ENCODE results near the gene SCAF1.

SCAF1 gene

GRCh38 chr19:49686503-49687088 lies 44.6 kb downstream of the SCAF1 start:
- H3K4me3 ChIP-seq (IDR thresholded peaks at IDR 0.05; ENCODE audit: insufficient read depth, low read depth, low read length): no peak overlapping the region

DNA sequence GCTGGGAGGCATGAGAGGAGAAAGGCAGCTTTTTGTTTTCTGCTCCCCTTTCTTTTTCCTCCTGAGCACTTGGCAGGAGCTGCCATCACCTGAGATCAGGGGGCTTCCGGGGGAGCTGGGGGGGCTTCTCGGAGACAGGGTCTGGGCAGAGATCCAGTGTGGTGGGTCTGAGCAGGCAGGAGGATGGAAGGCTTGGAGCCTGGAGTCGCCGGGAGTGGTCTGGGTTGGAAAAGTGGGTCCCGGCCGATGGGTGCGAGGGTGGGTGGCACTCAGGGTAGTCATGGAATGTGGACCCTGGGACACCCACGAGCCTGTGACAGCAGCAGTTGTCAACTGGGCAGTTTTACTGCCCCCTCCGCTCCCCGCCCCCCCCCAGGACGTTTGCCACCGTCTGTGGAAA lies 45.1 kb downstream of the SCAF1 start:
- Histone ChIP-seq H3K4me3 (IDR thresholded peaks at IDR 0.05; ENCODE audit: insufficient read depth, low read depth, low read length) (no peak overlapping the region), H3K36me3 (ENCODE audit: insufficient read depth) (peaks cover 5% of the 10 kb centered on the region; the same call in 1 of the 2 replicates), H3K4me2 (no peak overlapping the region), H4K20me1 (ENCODE audit: insufficient read depth) (no peaks in the 10 kb centered on the region), H3K79me2 (ENCODE audit: insufficient read depth, low read depth) (peaks cover 11% of the 10 kb centered on the region; the same call in 1 of the 2 replicates), H3K9ac (no peak overlapping the region), H2AFZ (ENCODE audit: low read depth) (no peak overlapping the region), H3K4me1 (ENCODE audit: low read depth, poor library complexity, severe bottlenecking) (peaks cover 4% of the 10 kb centered on the region), H3K27me3 (ENCODE audit: insufficient read depth, low read depth) (no peaks in the 10 kb centered on the region), H3K27ac (no peak overlapping the region)
- no peak for TF ChIP-seq CTCF (conservative IDR thresholded peaks at IDR 0.05; ENCODE audit: low read depth, low read length)

More at GRCh38 chr19:49686503-49687088, 44.6 kb downstream of the SCAF1 start:
- peaks cover 16% of the 10 kb centered on the region; the same call in 1 of the 2 replicates for H3K79me2 ChIP-seq (ENCODE audit: insufficient read depth, low read depth)
- peaks cover 4% of the 10 kb centered on the region for H3K4me1 ChIP-seq (ENCODE audit: low read depth, poor library complexity, severe bottlenecking)
- H2AFZ ChIP-seq (ENCODE audit: low read depth): no peak overlapping the region
- no peak overlapping the region for H3K4me2 ChIP-seq
- H3K27me3 ChIP-seq (ENCODE audit: insufficient read depth, low read depth): no peaks in the 10 kb centered on the region
- no peak overlapping the region for H3K27ac ChIP-seq
- no peak overlapping the region for H3K9ac ChIP-seq
- H4K20me1 ChIP-seq (ENCODE audit: insufficient read depth): no peaks in the 10 kb centered on the region
- peaks cover 9% of the 10 kb centered on the region; the same call in 1 of the 2 replicates for H3K36me3 ChIP-seq (ENCODE audit: insufficient read depth)
- no peak for TF ChIP-seq CTCF (conservative IDR thresholded peaks at IDR 0.05; ENCODE audit: low read depth, low read length)

DNA sequence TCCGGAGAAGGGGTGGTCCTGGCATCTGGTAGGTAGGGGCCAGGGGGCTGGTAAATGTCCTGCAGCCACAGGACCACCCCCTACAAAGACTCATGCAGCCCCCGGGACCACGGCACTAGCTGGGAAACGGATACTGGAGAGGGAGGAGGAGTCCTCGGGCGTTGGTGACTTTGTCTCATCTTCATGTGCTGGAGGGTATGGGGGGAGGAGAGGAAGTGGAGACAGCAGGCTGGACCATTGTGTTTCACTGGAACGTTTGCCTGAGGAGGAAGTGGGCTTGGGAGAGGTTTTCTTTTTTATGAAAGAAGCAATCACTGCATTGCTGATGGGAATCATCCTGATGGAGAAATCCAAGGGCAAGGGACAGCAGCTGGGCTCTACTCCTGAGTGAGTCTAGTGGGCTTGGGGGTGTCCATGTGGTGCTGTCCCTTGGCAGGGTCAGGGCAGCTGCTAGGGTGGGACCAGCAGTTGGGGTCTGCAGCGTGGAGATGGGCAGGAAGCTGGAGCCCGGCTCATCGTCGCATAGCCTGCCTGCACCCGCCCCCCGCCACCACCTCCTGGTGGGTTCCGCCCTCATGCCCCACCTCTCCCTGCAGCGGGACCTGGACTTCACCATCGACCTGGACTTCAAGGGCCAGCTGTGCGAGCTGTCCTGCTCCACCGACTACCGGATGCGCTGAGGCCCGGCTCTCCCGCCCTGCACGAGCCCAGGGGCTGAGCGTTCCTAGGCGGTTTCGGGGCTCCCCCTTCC lies 45.7 kb downstream of the SCAF1 start:
- Histone ChIP-seq H3K79me2 (ENCODE audit: insufficient read depth, low read depth) (peaks cover 5% of the 10 kb centered on the region; the same call in 1 of the 2 replicates), H3K9ac (no peak overlapping the region), H3K36me3 (ENCODE audit: insufficient read depth) (no peaks in the 10 kb centered on the region; the same call in 1 of the 2 replicates), H4K20me1 (ENCODE audit: insufficient read depth) (no peaks in the 10 kb centered on the region), H3K4me3 (IDR thresholded peaks at IDR 0.05; ENCODE audit: insufficient read depth, low read depth, low read length) (no peak overlapping the region), H3K27me3 (ENCODE audit: insufficient read depth, low read depth) (no peaks in the 10 kb centered on the region), H3K27ac (no peak overlapping the region), H3K4me2 (no peak overlapping the region), H2AFZ (ENCODE audit: low read depth) (no peak overlapping the region), H3K4me1 (ENCODE audit: low read depth, poor library complexity, severe bottlenecking) (no peaks in the 10 kb centered on the region)
- TF ChIP-seq CTCF (conservative IDR thresholded peaks at IDR 0.05; ENCODE audit: low read depth, low read length): no peak

GRCh38 chr19:49688531-49689132 lies 46.6 kb downstream of the SCAF1 start:
- no peak overlapping the region for H3K4me2 ChIP-seq
- no peaks in the 10 kb centered on the region; the same call in 1 of the 2 replicates for H3K36me3 ChIP-seq (ENCODE audit: insufficient read depth)
- no peak overlapping the region for H3K4me3 ChIP-seq (IDR thresholded peaks at IDR 0.05; ENCODE audit: insufficient read depth, low read depth, low read length)
- H2AFZ ChIP-seq (ENCODE audit: low read depth): no peak overlapping the region
- no peaks in the 10 kb centered on the region for H3K4me1 ChIP-seq (ENCODE audit: low read depth, poor library complexity, severe bottlenecking)
- no peak overlapping the region for H3K27ac ChIP-seq
- no peak for TF ChIP-seq CTCF (conservative IDR thresholded peaks at IDR 0.05; ENCODE audit: low read depth, low read length)
- H3K79me2 ChIP-seq (ENCODE audit: insufficient read depth, low read depth): no peaks in the 10 kb centered on the region
- no peaks in the 10 kb centered on the region for H4K20me1 ChIP-seq (ENCODE audit: insufficient read depth)
- H3K9ac ChIP-seq: no peak overlapping the region
- no peaks in the 10 kb centered on the region for H3K27me3 ChIP-seq (ENCODE audit: insufficient read depth, low read depth)

Data from KMS-11 (cell line).